Measurements from ENCODE around the gene NETO2.
A peak's percentile ranks its signal among the peaks of the same experiment; 100 is the strongest.
"Not testable (repeated sequence)": the region's sequence is repeated elsewhere in the genome, so short reads cannot be mapped to it uniquely, and the experiment has no call there.

Gene NETO2

DNA sequence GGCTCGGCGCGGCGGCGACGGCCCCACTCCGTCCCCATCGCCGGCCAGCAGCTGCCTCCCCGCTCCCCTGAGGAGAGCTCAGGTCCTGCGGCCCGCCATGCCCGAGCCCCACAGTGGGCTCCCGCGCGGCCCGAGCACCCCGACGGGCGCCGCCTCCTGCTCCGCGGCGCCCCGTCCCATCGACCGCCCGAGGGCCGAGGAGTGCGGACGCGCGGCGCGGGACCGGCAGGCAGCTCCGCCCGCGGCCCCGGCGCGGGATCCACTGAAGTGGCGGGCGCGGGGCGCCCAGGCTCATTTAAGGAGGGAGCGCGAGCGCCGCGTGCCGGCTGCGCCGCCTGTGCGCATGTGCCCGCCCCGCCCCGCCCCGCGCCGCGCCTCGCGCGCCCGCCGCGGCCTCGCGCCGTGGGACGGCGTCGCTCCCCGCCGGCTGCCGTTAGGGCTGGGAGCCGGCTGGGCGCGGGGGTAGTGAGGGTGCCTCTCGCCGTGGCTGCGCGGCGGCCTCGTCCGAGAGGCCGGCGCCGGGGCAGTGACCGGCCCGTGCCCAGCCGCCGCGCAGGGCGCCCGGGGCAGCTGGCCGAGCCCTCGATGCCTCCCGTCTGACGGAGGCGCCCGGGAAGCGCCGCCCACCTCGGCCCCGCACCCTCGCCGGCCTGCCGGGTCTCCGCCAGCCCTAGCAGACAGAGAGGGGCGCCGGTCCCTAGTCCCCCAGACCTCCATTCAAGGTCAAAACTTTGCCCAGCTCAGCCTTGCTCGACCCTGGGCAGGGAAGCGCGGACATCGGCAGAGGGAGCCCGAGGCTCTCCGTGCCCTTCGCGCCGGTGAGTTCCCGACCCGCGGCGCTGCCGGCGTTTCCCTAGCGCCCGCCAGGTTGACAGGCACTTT, at the start of gene NETO2:
TSS of gene NETO2 (minus strand) at position 269 of the 882 bp plus-strand sequence. CDS start 333 bp downstream, outside the sequence.
- peak in 31 of 56 donors; percentile 10 to 63 (median 39) for DNase-seq

DNA sequence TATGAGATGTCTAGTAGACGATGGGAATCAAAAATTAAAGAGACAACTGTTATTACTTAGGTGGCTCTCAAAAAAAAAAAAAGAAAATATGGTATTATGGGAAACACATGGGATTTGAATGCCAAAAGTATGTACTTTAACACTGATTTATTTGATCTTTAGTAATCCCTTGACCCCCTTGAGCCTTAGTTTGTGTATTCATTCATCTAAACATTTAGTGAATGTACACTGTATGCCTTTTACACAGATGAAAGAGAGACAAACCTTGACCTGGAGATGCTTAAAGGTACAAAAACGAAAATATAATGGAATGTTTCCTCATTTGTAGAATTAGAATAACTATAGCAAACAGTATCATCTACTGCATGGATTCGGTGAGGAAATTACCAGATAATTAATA, 38.6 kb upstream of the NETO2 start:
- DNase-seq = no peak

DNA sequence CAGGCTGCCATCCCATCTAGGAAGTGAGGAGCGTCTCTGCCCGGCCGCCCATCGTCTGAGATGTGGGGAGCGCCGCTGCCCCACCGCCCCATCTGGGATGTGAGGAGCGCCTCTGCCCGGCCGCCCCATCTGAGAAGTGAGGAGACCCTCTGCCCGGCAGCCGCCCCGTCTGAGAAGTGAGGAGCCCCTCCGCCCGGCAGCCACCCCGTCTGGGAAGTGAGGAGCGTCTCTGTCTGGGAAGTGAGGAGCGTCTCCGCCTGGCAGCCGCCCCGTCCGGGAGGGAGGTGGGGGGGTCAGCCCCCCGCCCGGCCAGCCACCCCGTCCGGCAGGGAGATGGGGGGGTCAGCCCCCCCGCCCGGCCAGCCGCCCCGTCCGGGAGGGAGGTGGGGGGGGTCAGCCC, 37.3 kb upstream of the NETO2 start:
- DNase-seq = not testable (repeated sequence)

DNA sequence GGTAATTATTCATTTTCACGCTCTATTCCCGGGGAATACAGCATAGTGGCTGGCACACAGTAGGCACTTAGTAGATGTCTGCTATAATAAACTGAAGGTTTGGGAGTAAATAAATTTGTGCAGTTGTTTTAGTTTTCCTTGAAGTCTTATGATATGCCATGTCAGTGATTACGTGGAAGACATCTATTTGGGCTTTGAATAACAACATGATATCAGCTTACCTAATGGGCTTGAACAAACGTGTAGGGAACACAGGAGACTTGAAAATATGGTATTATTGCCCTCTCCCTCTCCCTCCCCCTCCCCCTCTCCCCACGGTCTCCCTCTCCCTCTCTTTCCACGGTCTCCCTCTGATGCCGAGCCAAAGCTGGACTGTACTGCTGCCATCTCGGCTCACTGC, 36.3 kb upstream of the NETO2 start:
- DNase-seq = no peak

DNA sequence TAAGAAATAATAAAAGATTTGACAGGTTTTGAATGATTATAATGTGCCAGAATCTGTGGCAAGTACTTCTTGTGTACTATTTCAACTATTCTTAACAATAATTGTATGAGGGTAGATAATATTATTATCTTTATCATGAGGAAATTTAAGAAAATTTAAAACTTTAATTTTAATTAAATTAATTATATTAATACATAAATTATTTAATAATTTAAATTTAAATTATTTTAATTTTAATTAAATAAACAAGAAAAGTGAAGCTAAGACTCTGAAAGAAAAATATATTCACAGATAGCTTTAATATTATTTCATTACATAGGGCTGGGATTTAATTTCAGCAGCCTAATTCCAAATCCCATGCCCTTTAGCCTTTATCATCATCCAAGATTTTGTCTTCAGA, 31.4 kb upstream of the NETO2 start:
- DNase-seq = no peak

DNA sequence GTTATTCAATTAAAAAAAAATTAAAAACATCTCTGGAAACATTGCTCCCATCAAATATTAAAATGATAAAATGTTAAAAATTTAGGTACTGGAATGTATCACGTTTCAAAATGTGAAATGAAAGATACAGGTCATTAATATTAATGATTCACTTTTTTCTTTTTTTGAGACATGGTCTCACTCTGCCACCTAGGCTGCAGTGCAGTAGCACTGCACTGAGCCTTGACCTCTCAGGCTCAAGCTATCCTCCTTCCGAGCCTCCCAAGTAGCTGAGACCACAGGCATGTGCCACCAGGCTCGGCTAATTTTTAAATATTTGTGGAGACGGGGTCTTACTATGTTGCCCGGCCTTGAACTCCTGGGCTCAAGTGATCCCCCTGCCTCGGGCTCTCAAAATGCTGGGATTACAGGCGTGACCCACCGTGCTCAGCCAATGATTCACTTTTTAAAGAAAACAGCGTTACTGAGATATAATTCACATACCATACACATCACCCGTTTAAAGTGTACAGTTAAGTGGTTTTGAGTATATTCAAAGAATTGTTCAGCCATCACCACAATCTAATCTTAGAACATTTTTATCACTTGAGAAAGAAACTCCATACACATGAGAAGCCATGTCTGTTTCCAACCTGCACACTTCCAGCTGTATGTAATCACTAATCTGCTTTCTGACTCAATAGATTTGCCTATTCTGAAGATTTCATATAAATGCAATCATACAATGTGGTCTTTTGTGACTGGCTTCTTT, 19.1 kb upstream of the NETO2 start:
- DNase-seq = no peak

- no peak for DNase-seq
Measured at GRCh38 chr16:47161464-47161863, 17.7 kb upstream of the NETO2 start.

DNA sequence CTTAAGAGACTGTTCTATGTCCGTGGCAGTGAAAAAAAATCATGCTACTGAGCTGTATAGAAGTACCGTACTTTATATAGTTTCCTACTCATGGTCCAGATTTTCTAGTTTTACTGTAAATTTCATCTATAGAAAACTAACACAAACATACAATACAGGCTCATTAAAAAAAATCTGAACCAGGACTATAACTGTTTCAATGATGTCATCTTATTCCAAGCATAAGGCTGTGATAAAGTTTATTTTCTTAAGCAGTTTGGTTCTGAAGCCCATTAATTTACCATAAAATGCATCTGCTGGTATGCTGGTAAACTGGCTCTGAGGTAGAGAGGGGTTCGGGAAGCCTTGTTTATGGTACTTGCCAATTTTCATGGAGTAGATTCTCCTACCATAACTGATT, 16.7 kb upstream of the NETO2 start:
- no peak for DNase-seq

- DNase-seq = no peak
Measured at GRCh38 chr16:47158992-47159391, 15.2 kb upstream of the NETO2 start.

GRCh38 chr16:47156680-47157215, 13.0 kb upstream of the NETO2 start:
- DNase-seq = no peak

- DNase-seq = not testable (repeated sequence)
Measured at GRCh38 chr16:47152501-47152900, 8.8 kb upstream of the NETO2 start.

DNA sequence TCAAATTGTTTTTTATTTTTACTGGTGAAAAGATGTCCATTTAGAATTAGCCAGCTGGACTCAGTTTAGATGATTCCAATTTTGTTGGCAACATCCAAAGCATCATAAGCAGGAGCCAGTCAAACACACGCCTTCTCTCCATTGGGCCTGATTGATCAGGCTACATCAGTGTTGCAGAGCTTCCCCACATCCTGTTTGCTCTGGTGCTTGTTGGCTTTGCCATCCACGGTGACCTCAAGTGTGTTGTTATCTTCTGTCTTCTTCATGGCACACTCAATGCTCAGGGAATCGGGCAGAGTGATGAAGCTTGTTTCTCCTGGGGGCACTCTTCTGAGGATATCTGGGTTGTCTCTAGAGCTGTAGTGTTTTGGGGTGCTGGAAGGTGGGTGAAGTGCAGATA, 6.3 kb upstream of the NETO2 start:
- DNase-seq = no peak

- no peak for DNase-seq
Measured at GRCh38 chr16:47144559-47144877, 773 bp upstream of the NETO2 start.

DNA sequence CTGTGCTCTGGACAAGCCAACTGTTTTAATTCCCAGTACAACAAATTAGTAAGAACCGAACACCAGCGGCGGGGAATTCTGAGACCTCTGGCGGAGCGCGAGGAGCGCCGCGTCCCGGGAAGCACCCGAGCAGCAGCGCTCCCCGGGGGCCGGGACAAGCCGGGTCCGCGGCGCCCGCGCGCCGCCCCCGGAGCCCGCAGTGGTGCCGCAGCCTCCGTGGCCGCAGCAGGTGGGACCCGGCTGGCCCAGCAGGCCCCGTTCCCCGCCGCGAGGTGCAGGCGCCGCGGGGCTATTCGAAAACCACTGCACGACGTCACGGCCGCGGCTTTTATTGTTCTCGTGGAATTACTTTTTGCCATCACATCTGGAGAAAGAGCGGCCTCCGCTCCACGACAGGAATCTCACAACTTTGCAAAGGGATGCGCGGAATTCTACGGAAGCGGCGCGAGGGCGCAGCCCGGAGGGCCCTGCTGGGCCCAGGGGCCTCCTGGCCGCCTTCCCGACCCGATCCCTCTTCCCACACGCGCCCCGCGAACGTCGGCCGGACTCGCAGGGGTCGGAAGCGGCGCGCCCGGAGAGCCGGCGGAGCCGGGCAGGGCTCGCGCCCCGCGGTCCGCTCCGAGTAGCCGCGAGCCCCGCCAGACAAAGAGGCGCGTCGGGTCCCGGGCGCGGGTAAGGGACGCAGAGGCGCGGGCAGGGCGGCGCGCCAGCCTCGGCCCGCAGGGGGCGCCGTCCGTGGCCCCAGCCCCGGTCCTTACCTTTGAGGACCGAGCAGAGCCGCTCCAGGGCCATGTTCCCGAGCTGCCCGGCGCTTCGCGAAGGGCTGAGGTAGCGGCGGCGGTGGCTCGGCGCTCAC, 696 bp downstream of the NETO2 start:
- peak in 22 of 56 donors; percentile 9 to 62 (median 36) for DNase-seq

DNA sequence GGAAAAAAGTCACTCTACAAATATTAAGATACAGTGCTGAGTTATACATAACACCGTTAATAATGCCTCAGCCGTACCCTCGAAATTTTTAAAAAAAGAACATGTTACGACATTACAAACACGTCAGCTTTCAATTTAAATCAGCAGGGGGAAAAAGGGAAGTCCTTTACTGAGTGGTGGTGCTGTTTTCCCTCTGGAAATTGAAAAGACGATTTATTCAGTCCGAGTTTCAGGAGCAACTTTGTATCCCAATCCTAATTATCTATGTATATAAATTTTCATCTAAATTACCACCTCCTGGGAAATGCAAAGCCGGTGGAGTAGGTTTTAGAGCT, 1.3 kb downstream of the NETO2 start:
- no peak for DNase-seq

DNA sequence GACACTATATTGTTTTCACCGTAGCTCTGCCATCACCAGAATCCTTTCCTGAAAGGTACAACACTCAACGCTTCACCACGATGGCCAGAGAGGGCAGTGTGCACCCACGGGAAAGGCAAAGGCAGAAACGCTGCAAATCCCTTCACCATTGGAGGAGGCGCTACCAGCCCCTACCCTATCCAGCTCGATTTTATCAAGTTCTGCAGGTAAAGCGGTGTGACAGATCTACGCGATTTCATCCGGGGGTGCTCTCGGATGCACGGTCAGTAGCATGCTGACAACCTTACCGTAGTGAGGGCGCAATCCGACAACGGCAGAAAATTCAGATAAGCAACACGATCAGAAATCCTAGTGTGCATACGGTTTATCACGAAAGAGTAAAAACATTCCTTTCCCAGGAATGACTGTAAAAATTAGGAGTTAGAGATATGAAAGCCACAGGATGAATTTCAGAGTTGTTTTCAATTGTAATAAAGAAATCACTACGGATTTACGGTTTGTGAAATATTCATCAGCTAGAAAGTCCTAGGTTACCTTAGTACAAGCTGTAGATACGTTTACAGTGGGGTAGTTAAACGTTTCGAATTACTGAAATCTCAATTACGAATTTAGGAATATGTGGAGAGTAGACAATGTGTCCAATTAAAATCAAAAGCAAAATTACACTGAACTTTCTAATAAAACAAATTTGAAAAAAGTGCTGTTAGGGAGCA, 1.8 kb downstream of the NETO2 start:
- DNase-seq = peak in 51 of 56 donors; percentile 30 to 89 (median 73)

- no peak for DNase-seq
Measured at GRCh38 chr16:47140686-47141085, 3.1 kb downstream of the NETO2 start.

- DNase-seq = no peak
Measured at GRCh38 chr16:47139561-47140185, 4.1 kb downstream of the NETO2 start.

- not testable (repeated sequence) for DNase-seq
Measured at GRCh38 chr16:47137925-47138324, 5.8 kb downstream of the NETO2 start.

GRCh38 chr16:47136099-47136842, 7.5 kb downstream of the NETO2 start:
- no peak for DNase-seq
